ENCODE data around the gene RAI1.

The RAI1 gene

DNA sequence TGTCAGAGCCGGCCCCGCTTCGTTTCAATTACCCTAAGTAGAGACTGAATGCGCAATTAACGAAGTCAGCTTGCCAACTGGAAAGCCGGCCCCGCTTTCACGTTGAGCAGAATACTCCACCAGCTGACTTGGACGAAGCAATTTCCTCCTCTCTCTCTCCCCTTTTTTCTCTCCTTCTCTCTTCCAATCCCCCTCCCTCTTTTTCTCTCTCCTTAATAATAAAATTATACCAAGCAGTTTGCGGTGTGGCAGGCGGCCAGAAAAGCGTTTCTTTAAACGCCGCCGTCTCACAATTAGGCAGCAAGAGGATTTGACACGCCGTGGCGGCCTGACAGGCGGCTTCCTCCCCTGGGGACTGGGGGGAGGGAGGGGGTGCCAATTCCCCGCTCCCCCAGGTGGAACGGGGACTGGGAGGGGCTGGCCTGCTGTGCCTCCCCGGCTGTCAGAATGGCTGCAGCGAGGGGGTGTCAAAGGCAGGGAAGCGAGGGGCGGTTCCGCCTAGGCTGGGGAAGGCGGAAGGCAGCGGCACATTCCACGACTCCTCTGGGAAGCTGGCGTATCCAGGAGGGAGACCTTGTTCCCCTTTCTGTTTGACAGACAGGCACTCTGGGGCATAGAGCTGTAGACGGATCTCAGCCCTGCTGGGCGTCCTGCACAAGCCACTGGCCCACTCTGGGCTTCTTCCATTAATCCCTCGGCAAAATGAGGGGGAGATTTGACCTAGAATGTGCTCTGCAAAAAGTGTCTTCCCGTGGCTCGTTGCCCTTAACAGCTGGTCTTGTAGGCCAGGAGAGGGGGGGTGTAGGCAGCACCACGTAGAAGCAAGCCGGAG lies 102.8 kb downstream of the RAI1 start:
- peak; percentile 80 for DNase-seq (ENCODE audit: low spot score)

DNA sequence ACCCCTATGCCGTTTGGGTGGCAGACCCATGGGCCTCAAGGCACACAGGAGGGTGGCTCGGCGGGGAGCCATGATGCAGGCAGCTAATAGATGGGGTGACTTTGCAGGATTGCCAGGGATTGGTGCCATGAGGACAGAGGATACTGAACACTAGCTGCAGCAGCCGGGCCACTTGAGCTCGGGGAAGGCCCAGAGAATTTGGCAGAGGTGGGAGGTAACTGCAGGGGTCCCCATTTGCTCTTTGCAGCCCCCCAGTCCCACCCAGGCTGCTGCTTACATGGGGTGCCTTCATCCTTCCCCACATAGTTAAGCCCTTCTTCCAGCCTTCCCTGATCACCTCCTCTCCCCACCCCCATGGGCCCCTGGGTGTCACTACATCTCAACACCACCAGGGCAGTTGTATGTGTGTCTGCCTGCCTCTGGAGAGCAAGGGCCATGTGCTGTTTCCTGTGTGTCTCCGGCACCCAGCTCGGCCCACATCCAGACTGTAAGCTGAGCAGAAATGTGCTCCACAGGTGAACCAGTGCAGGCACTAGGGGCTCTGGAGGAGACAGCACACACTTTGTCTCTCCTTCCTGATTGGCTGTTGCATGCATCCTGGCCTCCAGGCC lies 103.5 kb downstream of the RAI1 start:
- no peak for DNase-seq (ENCODE audit: low spot score)

DNA sequence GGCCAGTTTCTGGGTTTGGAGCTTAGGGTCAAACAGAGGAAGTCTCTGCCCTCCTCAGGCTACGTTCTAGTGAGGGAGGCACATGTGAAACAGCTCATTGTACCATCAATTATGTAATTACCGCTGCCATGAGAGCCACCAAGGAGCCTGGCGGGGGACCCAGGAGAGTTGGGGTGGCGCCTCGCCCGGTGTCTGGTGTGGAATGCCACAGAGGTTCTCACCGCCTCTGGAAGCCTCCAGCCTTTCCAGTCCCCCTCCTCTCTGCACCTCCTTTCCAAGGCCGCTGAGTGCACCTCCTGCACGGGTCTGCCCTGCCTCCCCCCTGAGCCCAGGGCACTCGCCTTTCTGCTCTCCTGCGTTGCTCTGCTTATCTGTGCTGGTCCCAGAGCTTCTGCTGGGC lies 104.1 kb downstream of the RAI1 start:
- DNase-seq (ENCODE audit: low spot score), result no peak

DNA sequence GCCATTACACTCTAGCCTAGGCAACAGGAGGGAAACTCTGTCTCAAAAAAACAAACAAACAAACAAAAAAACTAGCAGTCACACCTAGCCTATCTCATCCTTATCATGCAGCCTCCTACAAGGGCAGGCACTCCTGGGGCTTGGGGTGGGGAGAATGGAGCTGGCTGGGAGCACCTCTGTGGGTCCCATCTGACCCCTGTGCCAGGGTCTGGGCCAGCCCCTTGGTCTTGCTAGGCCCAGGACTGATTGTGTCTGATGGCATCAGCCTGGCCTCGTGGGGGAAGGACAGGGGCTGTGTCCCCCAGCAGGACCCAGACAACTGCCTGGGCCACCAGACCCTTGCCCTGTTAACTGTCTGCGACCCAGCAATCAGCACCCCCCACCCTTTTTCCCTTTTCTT lies 105.7 kb downstream of the RAI1 start:
- no peak for DNase-seq (ENCODE audit: low spot score)

DNA sequence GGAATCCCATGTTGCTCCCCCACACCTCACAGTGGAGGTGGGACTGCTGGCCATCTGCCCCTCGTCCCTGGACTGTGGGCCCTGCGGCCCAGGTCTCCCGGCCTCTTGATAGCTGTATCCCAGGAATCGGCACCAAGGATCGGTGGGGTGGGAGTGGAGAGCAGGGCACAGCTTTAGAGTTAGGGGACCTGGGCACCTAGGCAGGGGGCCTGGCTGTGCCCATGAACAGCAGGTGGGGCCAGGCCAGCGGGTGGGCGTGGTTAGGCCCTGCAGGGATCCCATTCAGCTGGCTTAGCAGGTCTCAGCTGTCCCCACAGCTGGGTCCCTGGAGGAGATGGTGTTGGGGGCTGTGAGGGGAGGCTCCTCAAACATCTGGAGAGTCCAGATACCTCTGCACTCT lies 106.3 kb downstream of the RAI1 start:
- DNase-seq (ENCODE audit: low spot score), result no peak

DNA sequence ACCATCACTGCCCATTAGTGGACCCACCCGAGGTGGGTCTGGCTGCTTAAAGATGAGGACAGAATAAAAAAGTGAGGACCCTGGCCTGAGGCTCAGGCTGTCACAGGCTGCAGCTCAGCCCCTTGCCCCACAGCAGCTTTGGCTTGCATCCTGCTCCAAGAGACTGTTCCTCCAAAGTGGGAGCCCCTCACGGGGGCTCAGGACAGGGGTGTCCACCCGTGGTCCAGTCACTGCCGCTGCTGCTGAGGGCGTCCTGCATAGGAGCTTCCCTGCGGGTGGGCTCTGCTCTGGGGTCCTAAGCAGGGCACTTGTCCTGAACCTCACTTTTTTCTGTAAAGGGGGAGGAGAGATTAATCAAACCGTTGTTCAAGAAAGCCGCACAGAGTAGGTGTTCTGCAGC lies 107.7 kb downstream of the RAI1 start:
- no peak for DNase-seq (ENCODE audit: low spot score)

DNA sequence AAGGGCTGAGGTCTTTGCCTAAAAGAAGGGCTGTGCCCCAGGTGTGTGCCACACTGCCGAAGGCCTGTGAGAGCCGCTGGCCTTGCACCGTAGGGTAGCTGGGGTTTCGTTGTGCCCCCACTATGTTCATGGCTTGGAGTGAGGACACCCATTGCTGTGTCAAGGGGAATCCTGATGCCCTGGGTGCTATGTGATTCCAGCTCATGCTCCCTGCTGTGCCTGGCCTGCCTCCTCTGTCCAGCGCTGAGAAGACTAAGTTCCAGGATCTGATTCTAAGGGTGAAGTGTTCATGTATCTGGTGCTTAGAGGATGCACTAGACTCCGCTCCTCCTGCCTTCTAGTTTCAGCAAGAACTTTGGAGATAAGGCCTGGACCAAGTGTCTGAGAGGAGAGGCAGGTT lies 108.2 kb downstream of the RAI1 start:
- no peak for DNase-seq (ENCODE audit: low spot score)

DNA sequence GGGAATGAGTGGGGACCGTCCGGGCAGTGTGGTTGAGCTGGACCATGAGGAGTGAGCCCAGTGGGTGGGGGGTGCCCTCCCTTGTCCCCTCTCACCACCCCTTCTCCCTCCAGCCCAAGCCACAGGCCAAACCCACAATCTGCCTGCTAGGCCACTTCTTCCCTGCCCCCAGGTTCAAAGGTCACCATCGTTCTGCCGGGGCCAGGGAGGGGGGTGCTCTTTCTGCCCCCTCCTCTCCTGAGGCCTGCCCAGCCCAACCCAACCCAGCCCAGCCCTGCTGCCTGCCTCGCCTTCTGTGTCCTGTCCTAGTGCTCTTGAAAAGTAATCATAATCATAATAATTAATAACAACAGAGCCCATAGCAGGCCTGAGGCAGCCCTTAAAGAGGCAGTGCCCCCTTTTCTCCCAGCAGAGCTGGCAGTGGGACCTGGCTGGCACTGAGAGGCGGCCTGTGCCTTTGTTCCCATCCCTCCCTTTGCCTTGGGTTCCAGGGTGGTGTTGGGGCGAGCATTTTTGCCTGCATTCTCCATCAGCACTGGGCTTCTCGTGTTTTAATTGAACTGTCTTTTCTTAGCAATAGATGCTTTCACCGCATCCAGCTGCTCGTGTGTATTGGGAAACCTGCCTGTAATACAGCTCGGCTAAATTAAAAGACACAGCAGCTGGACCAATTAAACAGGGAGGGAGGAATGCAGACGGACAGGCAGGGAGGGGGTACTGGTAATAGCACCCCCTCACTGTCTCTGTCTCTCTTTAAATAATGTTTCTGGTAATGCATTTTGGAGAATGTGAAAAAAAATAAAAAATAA lies 108.8 kb downstream of the RAI1 start:
- DNase-seq (ENCODE audit: low spot score), result no peak

DNA sequence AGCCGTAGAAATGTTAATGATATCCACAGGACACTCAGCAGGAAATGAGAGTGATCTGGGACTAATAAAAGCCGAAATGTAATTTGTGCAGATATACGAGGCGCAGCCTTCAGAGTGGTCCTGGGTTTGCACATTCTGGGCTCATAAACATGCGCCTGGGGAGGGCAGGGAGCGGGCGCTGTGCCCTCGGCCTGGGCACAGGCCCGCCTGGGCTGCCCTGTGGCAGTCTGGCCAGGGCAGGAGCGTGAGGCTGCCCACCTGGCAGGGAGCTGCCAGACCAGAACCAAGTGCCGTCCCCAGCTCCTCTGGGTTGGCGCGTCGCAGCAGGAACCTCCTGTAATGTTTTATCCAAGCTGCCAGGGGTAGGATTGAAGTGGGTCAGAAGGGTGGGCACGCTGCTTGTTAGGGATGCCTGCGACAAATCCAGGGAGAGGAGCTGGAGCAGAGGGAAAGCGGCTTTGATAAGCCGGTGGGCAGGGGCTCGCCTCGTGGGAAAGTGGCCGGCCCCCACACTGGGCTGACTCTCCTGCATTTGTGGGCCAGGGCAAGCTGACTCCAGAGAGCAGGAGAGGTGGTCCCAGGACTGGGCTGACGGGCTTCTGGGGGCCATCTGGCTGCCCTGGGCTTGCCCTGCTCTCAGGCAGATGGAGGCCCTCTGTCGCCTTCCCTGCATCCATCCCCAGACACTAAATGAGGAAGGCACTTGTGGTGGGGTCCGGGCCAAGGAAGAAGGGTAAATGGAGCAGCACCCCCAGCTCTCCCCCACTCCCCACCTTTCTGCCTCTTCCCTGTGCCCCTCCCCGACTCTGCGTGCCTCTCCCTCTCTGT lies 109.6 kb downstream of the RAI1 start:
- no peak for DNase-seq (ENCODE audit: low spot score)

DNA sequence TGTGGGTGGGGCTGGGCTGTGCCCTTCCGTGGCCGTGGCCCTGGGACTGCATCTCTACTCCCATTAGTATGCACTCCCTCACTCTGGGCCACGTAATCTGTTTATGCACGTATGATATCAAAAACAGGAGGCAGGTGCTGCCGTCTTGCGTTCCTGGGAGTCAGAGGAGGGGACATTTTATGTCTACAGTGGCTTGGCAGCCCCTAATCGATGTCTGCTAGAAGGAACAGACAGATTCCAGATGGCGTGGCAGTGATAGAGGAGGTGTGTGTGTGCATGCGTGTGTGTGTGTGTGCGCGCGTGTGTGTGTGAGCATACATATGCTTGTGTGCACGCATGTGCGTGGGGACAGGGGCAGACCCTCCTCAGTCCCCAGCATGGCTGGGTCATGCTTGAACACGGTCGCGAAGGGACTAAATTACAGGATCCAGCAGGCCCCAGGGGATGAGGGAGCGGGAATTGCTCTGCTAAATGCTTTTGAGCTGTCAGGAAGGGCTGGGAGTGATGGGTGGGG lies 110.8 kb downstream of the RAI1 start:
- no peak for DNase-seq (ENCODE audit: low spot score)

DNA sequence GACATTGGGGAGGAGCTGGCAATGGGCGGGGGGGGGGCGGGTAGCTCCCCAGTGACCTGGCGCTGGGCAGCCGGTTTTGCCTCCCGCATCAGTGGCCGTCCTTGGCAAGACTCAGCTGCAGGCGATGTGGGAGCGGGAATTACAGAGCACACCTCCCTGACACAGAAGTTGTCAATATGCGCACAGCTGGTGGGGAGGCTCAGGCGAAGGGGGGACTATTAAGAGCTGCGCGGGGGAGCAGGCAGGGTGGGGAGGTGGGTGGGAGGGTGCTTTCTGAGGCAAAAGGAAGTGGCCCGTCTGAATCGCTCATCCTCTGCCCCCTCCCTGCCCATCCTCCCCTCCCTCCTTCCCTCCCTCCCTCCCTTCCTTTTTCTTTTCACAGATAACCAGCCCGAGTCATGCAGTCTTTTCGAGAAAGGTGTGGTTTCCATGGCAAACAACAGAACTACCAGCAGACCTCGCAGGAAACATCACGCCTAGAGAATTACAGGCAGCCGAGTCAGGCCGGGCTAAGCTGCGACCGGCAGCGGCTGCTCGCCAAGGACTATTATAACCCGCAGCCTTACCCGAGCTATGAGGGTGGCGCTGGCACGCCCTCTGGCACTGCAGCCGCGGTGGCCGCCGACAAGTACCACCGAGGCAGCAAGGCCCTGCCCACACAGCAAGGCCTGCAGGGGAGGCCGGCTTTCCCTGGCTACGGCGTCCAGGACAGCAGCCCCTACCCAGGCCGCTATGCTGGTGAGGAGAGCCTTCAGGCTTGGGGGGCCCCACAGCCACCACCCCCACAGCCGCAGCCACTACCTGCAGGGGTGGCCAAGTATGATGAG lies 111.5 kb downstream of the RAI1 start:
- DNase-seq (ENCODE audit: low spot score), result no peak

DNA sequence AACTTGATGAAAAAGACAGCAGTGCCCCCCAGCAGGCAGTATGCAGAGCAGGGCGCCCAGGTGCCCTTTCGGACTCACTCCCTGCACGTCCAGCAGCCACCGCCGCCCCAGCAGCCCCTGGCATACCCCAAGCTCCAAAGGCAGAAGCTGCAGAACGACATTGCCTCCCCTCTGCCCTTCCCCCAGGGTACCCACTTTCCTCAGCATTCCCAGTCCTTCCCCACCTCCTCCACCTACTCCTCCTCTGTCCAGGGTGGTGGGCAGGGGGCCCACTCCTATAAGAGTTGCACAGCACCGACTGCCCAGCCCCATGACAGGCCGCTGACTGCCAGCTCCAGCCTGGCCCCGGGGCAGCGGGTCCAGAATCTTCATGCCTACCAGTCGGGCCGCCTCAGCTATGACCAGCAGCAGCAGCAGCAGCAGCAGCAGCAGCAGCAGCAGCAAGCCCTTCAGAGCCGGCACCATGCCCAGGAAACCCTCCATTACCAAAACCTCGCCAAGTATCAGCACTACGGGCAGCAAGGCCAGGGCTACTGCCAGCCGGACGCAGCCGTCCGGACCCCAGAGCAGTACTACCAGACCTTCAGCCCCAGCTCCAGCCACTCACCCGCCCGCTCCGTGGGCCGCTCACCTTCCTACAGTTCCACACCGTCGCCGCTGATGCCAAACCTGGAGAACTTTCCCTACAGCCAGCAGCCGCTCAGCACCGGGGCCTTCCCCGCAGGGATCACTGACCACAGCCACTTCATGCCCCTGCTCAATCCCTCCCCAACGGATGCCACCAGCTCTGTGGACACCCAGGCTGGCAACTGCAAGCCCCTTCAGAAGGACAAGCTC lies 112.3 kb downstream of the RAI1 start:
- DNase-seq (ENCODE audit: low spot score), result no peak

DNA sequence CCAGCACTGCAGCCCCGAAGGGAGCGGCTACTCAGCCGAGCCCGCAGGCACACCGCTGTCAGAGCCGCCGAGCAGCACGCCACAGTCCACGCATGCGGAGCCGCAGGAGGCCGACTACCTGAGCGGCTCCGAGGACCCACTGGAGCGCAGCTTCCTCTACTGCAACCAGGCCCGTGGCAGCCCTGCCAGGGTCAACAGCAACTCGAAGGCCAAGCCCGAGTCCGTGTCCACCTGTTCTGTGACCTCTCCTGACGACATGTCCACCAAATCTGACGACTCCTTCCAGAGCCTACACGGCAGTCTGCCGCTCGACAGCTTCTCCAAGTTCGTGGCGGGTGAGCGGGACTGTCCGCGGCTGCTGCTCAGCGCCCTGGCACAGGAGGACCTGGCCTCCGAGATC lies 113.1 kb downstream of the RAI1 start:
- DNase-seq (ENCODE audit: low spot score), result no peak

DNA sequence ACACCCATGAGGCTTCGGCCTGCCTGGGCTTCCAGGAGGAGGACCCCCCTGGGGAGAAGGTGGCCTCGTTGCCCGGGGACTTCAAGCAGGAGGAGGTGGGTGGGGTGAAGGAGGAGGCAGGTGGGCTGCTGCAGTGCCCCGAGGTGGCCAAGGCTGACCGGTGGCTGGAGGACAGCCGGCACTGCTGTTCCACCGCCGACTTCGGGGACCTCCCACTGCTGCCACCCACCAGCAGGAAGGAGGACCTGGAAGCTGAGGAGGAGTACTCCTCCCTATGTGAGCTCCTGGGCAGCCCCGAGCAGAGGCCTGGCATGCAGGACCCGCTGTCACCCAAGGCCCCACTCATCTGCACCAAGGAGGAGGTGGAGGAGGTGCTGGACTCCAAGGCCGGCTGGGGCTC lies 114.0 kb downstream of the RAI1 start:
- DNase-seq (ENCODE audit: low spot score), result no peak

DNA sequence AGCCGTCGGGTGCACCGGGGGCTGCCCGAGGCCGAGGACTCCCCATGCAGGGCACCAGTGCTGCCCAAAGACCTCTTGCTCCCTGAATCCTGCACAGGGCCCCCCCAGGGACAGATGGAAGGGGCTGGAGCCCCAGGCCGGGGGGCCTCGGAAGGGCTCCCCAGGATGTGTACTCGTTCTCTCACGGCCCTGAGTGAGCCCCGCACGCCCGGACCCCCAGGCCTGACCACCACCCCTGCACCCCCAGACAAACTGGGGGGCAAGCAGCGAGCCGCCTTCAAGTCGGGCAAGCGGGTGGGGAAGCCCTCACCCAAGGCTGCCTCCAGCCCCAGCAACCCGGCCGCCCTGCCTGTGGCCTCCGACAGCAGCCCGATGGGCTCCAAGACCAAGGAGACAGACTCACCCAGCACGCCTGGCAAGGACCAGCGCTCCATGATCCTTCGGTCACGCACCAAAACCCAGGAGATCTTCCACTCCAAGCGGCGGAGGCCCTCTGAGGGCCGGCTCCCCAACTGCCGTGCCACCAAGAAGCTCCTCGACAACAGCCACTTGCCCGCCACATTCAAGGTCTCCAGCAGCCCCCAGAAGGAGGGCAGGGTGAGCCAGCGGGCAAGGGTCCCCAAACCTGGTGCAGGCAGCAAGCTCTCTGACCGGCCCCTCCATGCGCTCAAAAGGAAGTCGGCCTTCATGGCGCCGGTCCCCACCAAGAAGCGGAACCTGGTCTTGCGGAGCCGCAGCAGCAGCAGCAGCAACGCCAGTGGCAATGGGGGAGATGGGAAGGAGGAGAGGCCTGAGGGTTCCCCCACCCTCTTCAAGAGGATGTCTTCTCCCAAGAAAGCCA lies 114.9 kb downstream of the RAI1 start:
- no peak for DNase-seq (ENCODE audit: low spot score)

DNA sequence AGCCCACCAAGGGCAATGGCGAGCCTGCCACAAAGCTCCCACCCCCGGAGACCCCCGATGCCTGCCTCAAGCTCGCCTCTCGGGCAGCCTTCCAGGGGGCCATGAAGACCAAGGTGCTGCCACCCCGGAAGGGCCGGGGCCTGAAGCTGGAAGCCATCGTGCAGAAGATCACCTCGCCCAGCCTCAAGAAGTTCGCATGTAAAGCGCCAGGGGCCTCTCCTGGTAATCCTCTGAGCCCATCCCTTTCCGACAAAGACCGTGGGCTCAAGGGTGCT lies 115.5 kb downstream of the RAI1 start:
- DNase-seq (ENCODE audit: low spot score), result no peak

DNA sequence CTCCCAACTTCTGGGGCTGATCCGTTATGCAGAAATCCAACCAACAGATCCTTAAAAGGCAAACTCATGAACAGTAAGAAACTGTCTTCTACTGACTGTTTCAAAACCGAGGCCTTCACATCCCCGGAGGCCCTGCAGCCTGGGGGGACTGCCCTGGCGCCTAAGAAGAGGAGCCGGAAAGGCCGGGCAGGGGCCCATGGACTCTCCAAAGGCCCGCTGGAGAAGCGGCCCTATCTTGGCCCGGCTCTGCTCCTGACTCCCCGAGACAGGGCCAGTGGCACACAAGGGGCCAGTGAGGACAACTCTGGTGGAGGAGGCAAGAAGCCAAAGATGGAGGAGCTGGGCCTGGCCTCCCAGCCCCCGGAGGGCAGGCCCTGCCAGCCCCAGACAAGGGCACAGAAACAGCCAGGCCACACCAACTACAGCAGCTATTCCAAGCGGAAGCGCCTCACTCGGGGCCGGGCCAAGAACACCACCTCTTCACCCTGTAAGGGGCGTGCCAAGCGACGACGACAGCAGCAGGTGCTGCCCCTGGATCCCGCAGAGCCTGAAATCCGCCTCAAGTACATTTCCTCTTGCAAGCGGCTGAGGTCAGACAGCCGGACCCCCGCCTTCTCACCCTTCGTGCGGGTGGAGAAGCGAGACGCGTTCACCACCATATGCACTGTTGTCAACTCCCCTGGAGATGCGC lies 116.0 kb downstream of the RAI1 start:
- DNase-seq (ENCODE audit: low spot score), result no peak

DNA sequence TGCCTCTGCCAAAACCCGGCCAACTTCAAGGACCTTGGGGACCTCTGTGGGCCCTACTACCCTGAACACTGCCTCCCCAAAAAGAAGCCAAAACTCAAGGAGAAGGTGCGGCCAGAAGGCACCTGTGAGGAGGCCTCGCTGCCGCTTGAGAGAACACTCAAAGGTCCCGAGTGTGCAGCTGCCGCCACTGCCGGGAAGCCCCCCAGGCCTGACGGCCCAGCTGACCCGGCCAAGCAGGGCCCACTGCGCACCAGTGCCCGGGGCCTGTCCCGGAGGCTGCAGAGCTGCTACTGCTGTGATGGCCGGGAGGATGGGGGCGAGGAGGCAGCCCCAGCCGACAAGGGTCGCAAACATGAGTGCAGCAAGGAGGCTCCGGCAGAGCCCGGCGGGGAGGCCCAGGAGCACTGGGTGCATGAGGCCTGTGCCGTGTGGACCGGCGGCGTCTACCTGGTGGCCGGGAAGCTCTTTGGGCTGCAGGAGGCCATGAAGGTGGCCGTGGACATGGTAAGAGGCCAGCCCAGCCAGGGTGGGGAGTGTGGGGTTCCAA lies 116.8 kb downstream of the RAI1 start:
- DNase-seq (ENCODE audit: low spot score), result no peak
